ENCODE data around the gene ACBD6.

ACBD6 gene

GRCh38 chr1:180283098-180283497 is 219.3 kb downstream of the ACBD6 start:
- no peaks in the 10 kb centered on the region for H3K9me2 ChIP-seq (replicated peaks; ENCODE audit: control insufficient read depth, low read length)
- no peaks in the 10 kb centered on the region for H3F3A ChIP-seq (ENCODE audit: control insufficient read depth, insufficient read depth)
- H4K20me1 ChIP-seq (ENCODE audit: control insufficient read depth, insufficient read depth, low read depth, low read length): no peaks in the 10 kb centered on the region; the same call in 1 of the 2 replicates
- no peak overlapping the region for H3K27ac ChIP-seq (ENCODE audit: low read depth, low read length)
- no peaks in the 10 kb centered on the region for H3K9me3 ChIP-seq (ENCODE audit: control insufficient read depth, insufficient read depth, low read length)
- H3K4me1 ChIP-seq (ENCODE audit: control insufficient read depth, low read length): no peaks in the 10 kb centered on the region
- no peaks in the 10 kb centered on the region for H3K79me2 ChIP-seq (ENCODE audit: control insufficient read depth, low read length)
- no peaks in the 10 kb centered on the region for H3K27me3 ChIP-seq (ENCODE audit: control insufficient read depth, low read length)
- TF ChIP-seq CTCF (IDR thresholded peaks at IDR 0.05; ENCODE audit: low read depth, low read length, poor library complexity, severe bottlenecking): no peak
- H3K36me3 ChIP-seq (ENCODE audit: control insufficient read depth, low read length): peaks cover 29% of the 10 kb centered on the region
- H3K4me3 ChIP-seq (ENCODE audit: low read length): no peak overlapping the region
- H3K4me2 ChIP-seq (ENCODE audit: low read length): no peak overlapping the region

- Histone ChIP-seq H3K79me2 (ENCODE audit: control insufficient read depth, low read length) (no peaks in the 10 kb centered on the region), H3K9me3 (ENCODE audit: control insufficient read depth, insufficient read depth, low read length) (no peaks in the 10 kb centered on the region), H3K27me3 (ENCODE audit: control insufficient read depth, low read length) (no peaks in the 10 kb centered on the region), H3K4me1 (ENCODE audit: control insufficient read depth, low read length) (no peaks in the 10 kb centered on the region), H4K20me1 (ENCODE audit: control insufficient read depth, insufficient read depth, low read depth, low read length) (no peaks in the 10 kb centered on the region), H3K36me3 (ENCODE audit: control insufficient read depth, low read length) (peaks cover 23% of the 10 kb centered on the region; the same call in 1 of the 2 replicates), H3K4me3 (ENCODE audit: low read length) (no peak overlapping the region), H3K9me2 (replicated peaks; ENCODE audit: control insufficient read depth, low read length) (no peaks in the 10 kb centered on the region), H3K4me2 (ENCODE audit: low read length) (no peak overlapping the region), H3F3A (ENCODE audit: control insufficient read depth, insufficient read depth) (no peaks in the 10 kb centered on the region), H3K27ac (ENCODE audit: low read depth, low read length) (no peak overlapping the region)
- TF ChIP-seq EZH2phosphoT487 (IDR thresholded peaks at IDR 0.05; ENCODE audit: borderline replicate concordance, low read length): no peak
- no peak for TF ChIP-seq CTCF (IDR thresholded peaks at IDR 0.05; ENCODE audit: low read depth, low read length, poor library complexity, severe bottlenecking)
These were observed 219.9 kb downstream of the ACBD6 start for GRCh38 chr1:180282401-180283044.

DNA sequence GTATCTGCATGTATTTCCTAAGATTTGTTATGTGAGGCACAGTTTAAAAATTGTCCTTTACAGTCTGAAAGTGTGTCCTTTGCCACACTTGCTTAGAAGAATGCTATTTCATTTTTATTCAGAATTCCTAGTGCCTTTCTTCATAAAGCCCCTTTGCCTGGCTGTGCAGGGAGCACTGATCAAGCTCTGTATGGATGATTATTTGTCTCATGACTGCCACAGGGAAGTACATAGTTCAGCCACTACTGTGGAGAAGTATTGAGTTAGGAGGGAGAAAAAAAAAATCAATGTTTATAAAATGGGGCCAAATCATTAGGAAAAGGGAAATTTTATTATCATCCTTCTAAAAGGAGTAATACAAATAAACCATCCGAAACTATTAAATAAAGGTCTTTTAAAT is 220.9 kb downstream of the ACBD6 start:
- Histone ChIP-seq H3K27me3 (ENCODE audit: control insufficient read depth, low read length) (no peaks in the 10 kb centered on the region), H3F3A (ENCODE audit: control insufficient read depth, insufficient read depth) (no peaks in the 10 kb centered on the region), H3K27ac (ENCODE audit: low read depth, low read length) (no peak overlapping the region), H3K79me2 (ENCODE audit: control insufficient read depth, low read length) (no peaks in the 10 kb centered on the region), H3K9me2 (replicated peaks; ENCODE audit: control insufficient read depth, low read length) (no peaks in the 10 kb centered on the region), H3K36me3 (ENCODE audit: control insufficient read depth, low read length) (peaks cover 18% of the 10 kb centered on the region; the same call in 1 of the 2 replicates), H4K20me1 (ENCODE audit: control insufficient read depth, insufficient read depth, low read depth, low read length) (no peaks in the 10 kb centered on the region), H3K4me2 (ENCODE audit: low read length) (no peak overlapping the region), H3K4me1 (ENCODE audit: control insufficient read depth, low read length) (no peaks in the 10 kb centered on the region), H3K4me3 (ENCODE audit: low read length) (no peak overlapping the region), H3K9me3 (ENCODE audit: control insufficient read depth, insufficient read depth, low read length) (no peaks in the 10 kb centered on the region)
- TF ChIP-seq EZH2phosphoT487 (IDR thresholded peaks at IDR 0.05; ENCODE audit: borderline replicate concordance, low read length) (no peak), CTCF (IDR thresholded peaks at IDR 0.05; ENCODE audit: low read depth, low read length, poor library complexity, severe bottlenecking) (no peak)

Data from DOHH2 (cell line).